HG03139 (cell line): ENCODE results near the gene PLXNB2.
A peak's percentile ranks its signal among the peaks of the same experiment; 100 is the strongest.
"Not testable (repeated sequence)": the region's sequence is repeated elsewhere in the genome, so short reads cannot be mapped to it uniquely, and the experiment has no call there.

Source experiments
- ATAC-seq: cut with Tn5 transposase; IDR thresholded peaks from one replicate; pipeline ENCODE4 v1.9.1; 2021; ENCODE audit not compliant: unreplicated experiment

The PLXNB2 gene

GRCh38 chr22:50326225-50326955 lies 18.9 kb upstream of the PLXNB2 start:
- ATAC-seq = no peak

DNA sequence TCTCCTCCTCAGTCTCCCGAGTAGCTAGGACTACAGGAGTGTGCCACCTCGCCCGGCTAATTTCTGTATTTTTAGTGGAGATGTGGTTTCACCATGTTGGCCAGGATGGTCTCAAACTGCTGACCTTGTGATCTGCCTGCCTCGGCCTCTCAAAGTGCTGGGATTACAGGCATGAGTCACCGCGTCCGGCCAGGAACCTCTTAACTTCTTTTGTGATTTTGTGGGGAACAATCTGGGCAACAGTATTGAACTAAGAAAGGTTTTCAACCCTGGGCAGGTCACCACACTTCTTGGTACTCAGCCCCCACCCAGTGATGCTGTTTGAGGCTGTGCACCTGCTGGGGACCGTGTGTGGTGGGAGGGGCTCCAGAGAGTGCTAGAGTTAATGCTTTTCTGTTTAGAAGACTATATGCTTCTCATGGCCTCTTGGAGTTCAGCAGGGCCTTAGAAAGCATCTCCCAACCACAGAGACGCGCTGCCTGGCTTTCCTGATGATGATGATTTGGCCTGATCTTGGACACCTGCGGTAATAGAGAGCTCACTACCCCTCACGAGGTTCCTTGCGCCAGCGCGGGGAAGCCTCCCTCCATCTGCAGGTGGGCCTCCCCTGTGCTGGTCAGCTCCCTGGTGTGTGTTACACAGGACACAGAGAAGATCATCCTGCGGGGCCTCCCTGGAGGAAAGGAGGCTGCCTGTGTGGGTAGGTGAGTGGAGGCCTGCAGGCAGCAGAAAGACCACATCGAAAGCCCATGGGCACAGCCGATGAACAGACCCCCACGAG lies 18.2 kb upstream of the PLXNB2 start:
- no peak for ATAC-seq

- no peak for ATAC-seq
These were observed 16.5 kb upstream of the PLXNB2 start for GRCh38 chr22:50323900-50324299.

GRCh38 chr22:50322382-50323104 lies 15.1 kb upstream of the PLXNB2 start:
- not testable (repeated sequence) for ATAC-seq

DNA sequence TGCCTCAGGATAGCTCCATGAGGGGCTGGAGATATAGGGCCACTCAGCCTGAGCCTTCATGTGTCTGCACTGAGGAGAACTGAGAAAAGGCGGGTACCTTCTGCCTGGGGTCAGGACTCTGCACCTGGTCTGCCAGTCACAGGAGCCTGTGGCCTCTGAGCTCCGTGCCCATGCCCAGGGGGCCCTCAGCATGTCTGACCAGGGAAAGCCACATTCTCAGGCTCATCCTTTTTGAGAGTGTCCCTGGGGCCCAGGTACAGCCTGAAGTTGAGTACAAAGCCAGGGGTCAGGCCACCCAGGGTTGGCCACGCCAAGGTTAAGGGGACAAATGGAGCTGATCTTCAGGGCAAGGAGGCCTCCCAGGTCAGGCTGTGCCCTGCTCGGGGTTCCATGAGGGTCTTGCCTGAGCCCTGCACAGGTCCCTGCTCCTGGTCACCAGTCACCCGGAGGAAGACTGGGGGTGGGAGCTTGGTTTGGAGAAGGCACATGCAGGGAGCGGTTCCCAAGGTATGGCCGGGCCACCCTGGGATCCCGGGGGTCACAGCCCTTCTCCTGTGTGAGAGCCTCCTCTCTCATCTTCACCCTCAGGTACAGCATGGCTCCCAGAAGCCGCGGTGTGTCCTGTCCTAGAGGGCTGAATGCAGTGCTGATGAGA lies 13.4 kb upstream of the PLXNB2 start:
- ATAC-seq = no peak

DNA sequence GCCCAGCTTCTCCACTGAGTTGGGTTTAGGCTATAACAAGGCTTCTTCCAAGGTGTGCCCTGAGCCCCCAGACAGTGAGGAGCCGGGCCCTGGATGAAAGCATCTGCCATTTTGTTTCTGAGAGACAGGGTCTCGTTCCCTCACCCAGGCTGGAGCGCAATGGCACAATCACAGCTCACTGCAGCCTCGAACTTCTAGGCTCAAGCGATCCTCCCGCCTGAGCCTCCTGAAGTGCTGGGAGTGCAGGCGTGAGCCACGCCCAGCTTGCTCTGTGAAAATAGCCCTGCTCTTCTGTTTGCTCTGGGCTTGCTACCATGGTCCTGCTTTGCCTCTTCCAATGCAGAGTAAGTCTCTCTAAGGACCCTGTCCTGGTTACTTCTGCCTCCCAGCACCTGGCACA lies 12.7 kb upstream of the PLXNB2 start:
- no peak for ATAC-seq

GRCh38 chr22:50319503-50319951 lies 12.1 kb upstream of the PLXNB2 start:
- no peak for ATAC-seq

DNA sequence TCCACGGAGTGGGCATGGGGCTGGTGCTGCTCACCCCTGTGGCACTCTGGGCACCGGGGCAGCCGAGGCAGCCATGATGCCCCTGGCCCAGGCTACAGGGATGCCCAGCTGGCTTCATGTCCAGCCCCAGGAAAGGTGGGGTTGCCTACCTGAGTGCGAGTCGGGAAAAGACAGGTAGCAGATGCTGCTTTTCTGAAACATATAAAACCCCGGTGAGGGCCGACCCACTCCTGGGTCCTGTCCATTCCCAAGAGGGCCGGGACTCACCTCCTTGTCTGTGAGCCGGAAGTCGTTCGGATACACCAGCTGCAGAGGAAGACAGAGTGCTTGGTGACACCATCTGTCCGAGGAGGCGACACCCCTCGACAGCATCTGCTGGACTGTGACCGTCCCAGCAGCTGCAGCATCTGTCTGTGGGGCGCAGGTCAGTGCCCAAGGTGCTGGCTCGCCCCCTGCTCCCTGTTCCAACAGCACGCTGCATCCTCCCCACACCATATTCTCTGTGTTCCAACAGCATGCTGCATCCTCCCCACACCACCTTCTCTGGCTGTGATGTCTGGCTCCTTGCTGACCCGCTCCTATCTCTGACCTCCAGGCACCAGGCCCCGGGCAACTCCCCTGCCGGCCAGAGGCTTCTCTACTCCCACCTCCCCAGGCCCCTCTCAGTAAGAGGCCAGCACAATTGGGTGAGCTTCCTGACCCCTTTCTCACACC lies 11.4 kb upstream of the PLXNB2 start:
- no peak for ATAC-seq

DNA sequence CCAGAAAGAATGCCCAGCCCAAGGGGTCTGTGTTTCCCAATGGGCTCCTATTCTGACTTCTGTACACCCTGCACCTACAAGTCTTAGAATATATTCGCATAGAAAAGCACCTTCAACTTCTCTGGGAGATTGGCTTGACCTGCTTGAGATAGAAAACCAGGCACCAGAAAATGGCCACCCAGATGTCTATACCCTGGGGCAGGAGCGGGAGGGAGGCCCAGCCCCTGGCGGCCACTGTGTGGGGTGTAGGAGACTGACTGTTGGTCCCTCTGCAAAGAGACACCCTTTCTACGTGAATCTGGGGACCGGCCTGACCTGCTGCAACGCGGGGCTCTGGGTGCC lies 10.9 kb upstream of the PLXNB2 start:
- ATAC-seq = no peak

DNA sequence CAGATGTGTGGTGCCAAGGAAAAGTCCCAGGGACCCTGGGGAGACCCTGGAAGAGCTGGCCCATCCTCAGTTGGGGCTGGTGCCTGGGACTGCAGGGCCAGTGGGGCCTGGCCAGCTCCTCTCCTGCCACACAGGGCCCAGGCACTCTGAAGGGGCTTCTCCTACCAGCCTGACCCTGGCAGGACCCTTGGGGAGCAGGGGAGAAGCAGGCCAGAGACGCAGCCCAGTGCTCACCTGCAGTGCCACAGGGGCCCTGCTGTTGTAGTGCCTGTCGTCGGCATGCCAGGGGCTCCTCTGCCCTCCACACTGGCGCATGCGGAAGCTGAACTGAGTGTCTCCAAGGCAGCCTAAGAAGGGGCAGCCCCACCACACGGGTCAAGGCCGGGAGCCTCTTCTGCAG lies 10.2 kb upstream of the PLXNB2 start:
- ATAC-seq = no peak

DNA sequence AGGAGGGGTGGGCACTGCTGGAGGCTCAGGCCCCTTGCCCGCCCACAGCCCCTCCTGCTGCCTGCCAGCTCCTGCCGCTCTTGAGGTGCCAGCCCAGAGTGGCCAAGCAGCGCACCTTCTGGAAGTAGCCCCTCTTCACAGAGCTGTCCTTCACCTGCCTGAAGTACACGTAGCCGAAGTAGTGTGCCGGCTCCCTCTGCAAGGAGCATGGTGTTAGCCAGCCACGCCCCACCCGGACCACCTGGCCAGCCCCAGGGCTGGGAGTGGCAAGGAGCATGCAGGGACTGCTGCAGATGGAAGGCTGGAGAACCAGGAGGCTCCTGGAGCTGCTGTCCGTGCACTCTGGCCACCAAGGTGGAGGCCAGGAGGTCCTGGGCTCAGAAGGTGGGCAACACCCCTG lies 9.7 kb upstream of the PLXNB2 start:
- no peak for ATAC-seq

GRCh38 chr22:50316114-50317065 lies 8.9 kb upstream of the PLXNB2 start:
- ATAC-seq = no peak

- ATAC-seq = no peak
These were observed 8.1 kb upstream of the PLXNB2 start for GRCh38 chr22:50315289-50316113.

- ATAC-seq = peak; percentile 66
These were observed 7.2 kb upstream of the PLXNB2 start for GRCh38 chr22:50314455-50315288.

DNA sequence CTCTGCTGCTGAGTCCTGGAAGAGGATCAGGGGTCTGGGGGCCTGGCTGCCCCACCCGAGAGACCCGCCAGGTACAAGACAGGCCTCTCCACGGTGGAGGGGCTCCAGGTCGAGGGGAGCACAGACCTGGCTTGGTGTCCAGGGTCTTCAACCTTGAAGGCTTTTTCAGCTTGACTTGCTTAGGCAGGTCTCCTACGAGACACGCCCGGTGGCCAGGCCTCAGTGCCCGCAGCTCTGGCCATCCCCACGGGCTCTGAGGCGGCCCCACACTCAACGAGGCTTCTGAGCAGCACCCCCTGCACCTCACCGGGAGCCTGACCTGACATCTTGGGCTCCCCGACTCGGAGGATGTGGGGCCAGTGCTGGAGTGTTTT lies 6.6 kb upstream of the PLXNB2 start:
- no peak for ATAC-seq

GRCh38 chr22:50313600-50313999 lies 6.2 kb upstream of the PLXNB2 start:
- no peak for ATAC-seq

DNA sequence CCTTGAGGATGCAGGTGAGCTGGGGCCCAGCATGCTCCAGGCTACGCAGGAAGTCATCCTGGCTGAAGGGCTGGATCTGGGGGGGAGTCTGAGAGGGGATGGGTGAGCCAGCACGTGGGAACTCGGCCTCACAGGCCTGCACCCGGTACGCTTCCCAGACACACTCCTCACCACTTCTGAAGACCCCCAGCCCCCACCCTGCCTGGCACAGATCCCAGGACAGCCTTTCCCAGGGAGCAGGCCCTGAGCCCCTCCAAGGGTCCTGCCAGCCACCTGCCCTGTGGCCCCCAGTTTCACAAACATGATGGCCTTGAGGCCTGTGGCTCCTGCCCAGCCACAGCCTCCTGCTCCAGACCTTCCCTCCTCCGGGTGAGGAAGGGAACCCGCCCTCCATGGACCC lies 5.6 kb upstream of the PLXNB2 start:
- no peak for ATAC-seq

GRCh38 chr22:50312371-50312770 lies 4.9 kb upstream of the PLXNB2 start:
- ATAC-seq = no peak
